GM19240 (cell line): Measurements from ENCODE around the gene TRAK2.
A peak's percentile ranks its signal among the peaks of the same experiment; 100 is the strongest.
"Not testable (repeated sequence)": the region's sequence is repeated elsewhere in the genome, so short reads cannot be mapped to it uniquely, and the experiment has no call there.

Experiments used
- DNase-seq: peaks from one replicate; pipeline ENCODE4 v3.0.0; 2011; ENCODE audit warnings: low spot score; ENCODE audit not compliant: insufficient read length

Gene TRAK2

GRCh38 chr2:201414099-201415023, 36.9 kb downstream of the TRAK2 start:
- DNase-seq = peak; percentile 6

GRCh38 chr2:201413552-201413951, 37.7 kb downstream of the TRAK2 start:
- DNase-seq = no peak

- no peak for DNase-seq
Observed at GRCh38 chr2:201413143-201413542, 38.1 kb downstream of the TRAK2 start.

- DNase-seq = no peak
Observed at GRCh38 chr2:201411421-201411820, 39.8 kb downstream of the TRAK2 start.

- DNase-seq = no peak
Observed at GRCh38 chr2:201408931-201409330, 42.3 kb downstream of the TRAK2 start.

- DNase-seq = no peak
Observed at GRCh38 chr2:201407265-201407664, 44.0 kb downstream of the TRAK2 start.

- DNase-seq = no peak
Observed at GRCh38 chr2:201406077-201406662, 45.1 kb downstream of the TRAK2 start.

GRCh38 chr2:201404699-201405280, 46.5 kb downstream of the TRAK2 start:
- no peak for DNase-seq

- no peak for DNase-seq
Observed at GRCh38 chr2:201403880-201404279, 47.4 kb downstream of the TRAK2 start.

- DNase-seq = no peak
Observed at GRCh38 chr2:201402651-201403562, 48.4 kb downstream of the TRAK2 start.

- DNase-seq = no peak
Observed at GRCh38 chr2:201401815-201402214, 49.4 kb downstream of the TRAK2 start.

GRCh38 chr2:201396595-201396994, 54.7 kb downstream of the TRAK2 start:
- no peak for DNase-seq

GRCh38 chr2:201383136-201383535, 68.1 kb downstream of the TRAK2 start:
- no peak for DNase-seq

GRCh38 chr2:201378496-201379397, 72.5 kb downstream of the TRAK2 start:
- DNase-seq = no peak

GRCh38 chr2:201377218-201377617, 74.0 kb downstream of the TRAK2 start:
- no peak for DNase-seq

- no peak for DNase-seq
Observed at GRCh38 chr2:201369775-201370174, 81.5 kb downstream of the TRAK2 start.

GRCh38 chr2:201369318-201369717, 81.9 kb downstream of the TRAK2 start:
- not testable (repeated sequence) for DNase-seq

- DNase-seq = no peak
Observed at GRCh38 chr2:201366146-201366545, 85.1 kb downstream of the TRAK2 start.

- peak; percentile 8 for DNase-seq
Observed at GRCh38 chr2:201363857-201364560, 87.2 kb downstream of the TRAK2 start.

GRCh38 chr2:201362396-201362795, 88.9 kb downstream of the TRAK2 start:
- no peak for DNase-seq
